ENCODE results near the gene AXL.

AXL gene

DNA sequence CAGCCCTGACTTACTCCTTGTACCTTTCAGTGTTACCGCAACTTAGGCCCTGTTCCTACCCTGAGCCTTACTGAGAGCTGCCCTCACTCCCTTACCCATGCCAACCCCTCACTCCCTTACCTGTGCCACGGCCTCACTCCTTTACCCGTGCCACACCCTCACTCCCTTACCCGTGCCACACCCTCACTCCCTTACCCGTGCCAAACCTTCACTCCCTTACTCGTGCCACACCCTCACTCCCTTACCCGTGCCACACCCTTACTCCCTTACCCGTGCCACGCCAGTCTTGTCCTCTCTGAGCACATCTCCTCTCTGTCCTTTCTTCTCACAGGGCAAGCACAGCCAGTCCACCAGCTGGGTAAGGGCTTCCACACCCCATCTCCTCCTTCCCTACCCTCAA, 20.3 kb downstream of the AXL start:
- H3K36me3 ChIP-seq (ENCODE audit: insufficient read depth, low read length): no peaks in the 10 kb centered on the region
- H3K27ac ChIP-seq: no peak overlapping the region
- H3K9ac ChIP-seq (ENCODE audit: insufficient read length): no peak overlapping the region
- no peaks in the 10 kb centered on the region for H3K9me3 ChIP-seq (ENCODE audit: low read depth, low read length)
- TF ChIP-seq FOXP2 (optimal IDR thresholded peaks at IDR 0.05; ENCODE audit: control extremely low read depth, extremely low read length, insufficient read depth) (no peak), POLR2AphosphoS5 (IDR thresholded peaks at IDR 0.05; ENCODE audit: borderline replicate concordance, low read depth, low read length) (no peak), EZH2 (IDR thresholded peaks at IDR 0.05) (no peak)
- H3K4me3 ChIP-seq: no peak overlapping the region
- DNase-seq (ENCODE audit: low read depth, low spot score): no peak

DNA sequence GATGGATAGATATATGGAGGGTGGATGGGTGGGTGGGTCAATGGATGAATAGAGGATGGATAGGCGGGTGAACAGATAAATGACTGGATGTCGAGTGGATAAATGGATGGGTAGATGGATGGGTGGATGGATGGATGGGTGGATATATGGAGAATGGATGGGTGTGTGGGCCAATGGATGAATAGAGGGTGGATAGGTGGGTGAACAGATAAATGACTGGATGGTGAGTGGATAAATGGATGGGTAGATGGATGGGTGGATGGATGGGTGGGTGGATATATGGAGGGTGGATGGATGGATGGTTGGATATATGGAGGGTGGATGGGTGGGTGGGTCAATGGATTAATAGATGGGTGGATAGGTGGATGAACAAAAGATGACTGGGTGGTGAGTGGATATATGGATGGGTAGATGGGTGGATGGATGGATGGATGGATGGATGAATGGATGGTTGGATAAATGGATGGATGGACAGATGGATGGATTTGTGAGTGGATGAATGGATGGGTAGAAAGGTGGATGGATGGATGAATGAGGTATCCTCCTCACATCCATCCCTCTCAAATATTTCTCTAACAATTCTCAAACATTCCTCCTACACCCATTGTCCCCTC, 21.0 kb downstream of the AXL start:
- TF ChIP-seq EZH2 (IDR thresholded peaks at IDR 0.05) (no peak), FOXP2 (optimal IDR thresholded peaks at IDR 0.05; ENCODE audit: control extremely low read depth, extremely low read length, insufficient read depth) (no peak), POLR2AphosphoS5 (IDR thresholded peaks at IDR 0.05; ENCODE audit: borderline replicate concordance, low read depth, low read length) (no peak)
- H3K9ac ChIP-seq (ENCODE audit: insufficient read length): no peak overlapping the region
- H3K9me3 ChIP-seq (ENCODE audit: low read depth, low read length): no peaks in the 10 kb centered on the region
- H3K27ac ChIP-seq: no peak overlapping the region
- DNase-seq (ENCODE audit: low read depth, low spot score): no peak
- H3K36me3 ChIP-seq (ENCODE audit: insufficient read depth, low read length): no peaks in the 10 kb centered on the region
- H3K4me3 ChIP-seq: no peak overlapping the region

DNA sequence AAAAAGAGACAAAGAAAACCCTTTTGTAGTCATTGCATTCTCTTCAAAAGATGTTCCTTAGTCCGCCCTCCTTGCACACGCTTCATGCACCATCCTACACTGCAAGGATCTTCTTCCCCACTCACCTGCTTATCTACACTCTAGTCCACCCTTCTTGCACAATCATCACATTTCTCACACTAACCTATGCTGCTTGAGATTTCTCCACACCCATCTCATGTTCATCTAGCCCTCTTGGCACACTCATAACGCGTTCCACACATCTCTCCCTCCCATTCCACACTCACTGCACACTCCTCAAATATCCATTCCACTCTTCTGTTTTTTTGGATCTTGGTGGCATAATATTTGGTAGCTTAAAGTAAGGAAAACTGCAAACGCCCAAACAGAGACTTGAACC, 22.8 kb downstream of the AXL start:
- H3K9ac ChIP-seq (ENCODE audit: insufficient read length): no peak overlapping the region
- H3K36me3 ChIP-seq (ENCODE audit: insufficient read depth, low read length): no peaks in the 10 kb centered on the region
- no peaks in the 10 kb centered on the region for H3K9me3 ChIP-seq (ENCODE audit: low read depth, low read length)
- H3K27ac ChIP-seq: no peak overlapping the region
- no peak overlapping the region for H3K4me3 ChIP-seq
- DNase-seq (ENCODE audit: low read depth, low spot score): no peak
- TF ChIP-seq FOXP2 (optimal IDR thresholded peaks at IDR 0.05; ENCODE audit: control extremely low read depth, extremely low read length, insufficient read depth) (no peak), POLR2AphosphoS5 (IDR thresholded peaks at IDR 0.05; ENCODE audit: borderline replicate concordance, low read depth, low read length) (no peak), EZH2 (IDR thresholded peaks at IDR 0.05) (no peak)

DNA sequence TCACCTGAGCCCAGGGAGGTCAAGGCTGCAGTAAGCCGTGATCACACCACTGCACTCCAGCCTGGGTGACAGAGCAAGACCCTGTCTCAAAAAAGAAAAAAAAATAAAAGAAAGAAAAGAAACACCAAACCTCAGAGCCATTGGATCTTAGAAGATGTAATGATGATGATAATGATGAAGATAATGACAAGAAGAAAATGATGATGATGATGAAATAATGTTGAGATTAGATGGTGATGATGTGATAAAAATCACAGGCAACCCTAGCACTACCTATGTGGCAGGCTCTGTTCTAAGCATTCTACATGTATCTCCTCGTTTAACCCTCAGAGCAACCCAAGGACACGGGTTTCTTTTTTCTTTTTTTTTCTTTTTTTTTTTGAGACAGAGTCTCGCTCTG, 25.1 kb downstream of the AXL start:
- Histone ChIP-seq H3K27ac (no peak overlapping the region), H3K9me3 (ENCODE audit: low read depth, low read length) (no peaks in the 10 kb centered on the region), H3K9ac (ENCODE audit: insufficient read length) (no peak overlapping the region), H3K36me3 (ENCODE audit: insufficient read depth, low read length) (no peaks in the 10 kb centered on the region), H3K4me3 (no peak overlapping the region)
- DNase-seq (ENCODE audit: low read depth, low spot score): no peak
- TF ChIP-seq EZH2 (IDR thresholded peaks at IDR 0.05) (no peak), FOXP2 (optimal IDR thresholded peaks at IDR 0.05; ENCODE audit: control extremely low read depth, extremely low read length, insufficient read depth) (no peak), POLR2AphosphoS5 (IDR thresholded peaks at IDR 0.05; ENCODE audit: borderline replicate concordance, low read depth, low read length) (no peak)

- Histone ChIP-seq H3K9me3 (ENCODE audit: low read depth, low read length) (no peaks in the 10 kb centered on the region), H3K36me3 (ENCODE audit: insufficient read depth, low read length) (no peaks in the 10 kb centered on the region), H3K9ac (ENCODE audit: insufficient read length) (no peak overlapping the region), H3K4me3 (no peak overlapping the region), H3K27ac (no peak overlapping the region)
- DNase-seq (ENCODE audit: low read depth, low spot score): no peak
- TF ChIP-seq POLR2AphosphoS5 (IDR thresholded peaks at IDR 0.05; ENCODE audit: borderline replicate concordance, low read depth, low read length) (no peak), EZH2 (IDR thresholded peaks at IDR 0.05) (no peak), FOXP2 (optimal IDR thresholded peaks at IDR 0.05; ENCODE audit: control extremely low read depth, extremely low read length, insufficient read depth) (no peak)
Measured at GRCh38 chr19:41245843-41246242, 26.8 kb downstream of the AXL start.

DNA sequence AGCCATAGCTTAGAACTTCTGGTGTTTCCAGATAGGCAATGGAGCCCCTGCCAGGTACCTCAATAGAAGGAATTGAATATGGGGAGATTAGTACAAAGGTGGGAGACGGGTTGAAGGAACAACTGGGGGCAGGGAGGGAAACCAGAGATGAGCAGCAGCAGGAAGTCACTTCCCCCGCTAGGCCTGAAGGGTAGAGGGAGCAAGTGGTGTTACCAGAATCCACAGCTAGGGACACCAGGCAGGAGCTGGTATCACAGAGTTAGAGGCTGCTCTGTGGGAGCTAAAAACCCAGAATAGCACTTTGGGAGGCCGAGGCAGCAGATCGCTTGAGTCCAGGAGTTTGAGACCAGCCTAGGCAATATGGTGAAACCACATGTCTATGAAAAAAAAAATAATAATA, 29.9 kb downstream of the AXL start:
- no peak overlapping the region for H3K27ac ChIP-seq
- no peak overlapping the region for H3K9ac ChIP-seq (ENCODE audit: insufficient read length)
- TF ChIP-seq EZH2 (IDR thresholded peaks at IDR 0.05): no peak
- TF ChIP-seq FOXP2 (optimal IDR thresholded peaks at IDR 0.05; ENCODE audit: control extremely low read depth, extremely low read length, insufficient read depth): no peak
- TF ChIP-seq POLR2AphosphoS5 (IDR thresholded peaks at IDR 0.05; ENCODE audit: borderline replicate concordance, low read depth, low read length): no peak
- no peak for DNase-seq (ENCODE audit: low read depth, low spot score)
- no peaks in the 10 kb centered on the region for H3K9me3 ChIP-seq (ENCODE audit: low read depth, low read length)
- no peak overlapping the region for H3K4me3 ChIP-seq
- no peaks in the 10 kb centered on the region for H3K36me3 ChIP-seq (ENCODE audit: insufficient read depth, low read length)

- Histone ChIP-seq H3K9me3 (ENCODE audit: low read depth, low read length) (no peaks in the 10 kb centered on the region), H3K4me3 (no peak overlapping the region), H3K9ac (ENCODE audit: insufficient read length) (no peak overlapping the region), H3K36me3 (ENCODE audit: insufficient read depth, low read length) (no peaks in the 10 kb centered on the region), H3K27ac (no peak overlapping the region)
- DNase-seq (ENCODE audit: low read depth, low spot score): no peak
- TF ChIP-seq EZH2 (IDR thresholded peaks at IDR 0.05): no peak
- TF ChIP-seq POLR2AphosphoS5 (IDR thresholded peaks at IDR 0.05; ENCODE audit: borderline replicate concordance, low read depth, low read length): no peak
- no peak for TF ChIP-seq FOXP2 (optimal IDR thresholded peaks at IDR 0.05; ENCODE audit: control extremely low read depth, extremely low read length, insufficient read depth)
Measured at GRCh38 chr19:41249707-41250423, 30.8 kb downstream of the AXL start.

GRCh38 chr19:41253660-41254059, 34.6 kb downstream of the AXL start:
- H3K36me3 ChIP-seq (ENCODE audit: insufficient read depth, low read length): no peaks in the 10 kb centered on the region

More at GRCh38 chr19:41253660-41254059, 34.6 kb downstream of the AXL start:
- no peaks in the 10 kb centered on the region for H3K9me3 ChIP-seq (ENCODE audit: low read depth, low read length)
- TF ChIP-seq EZH2 (IDR thresholded peaks at IDR 0.05) (no peak), FOXP2 (optimal IDR thresholded peaks at IDR 0.05; ENCODE audit: control extremely low read depth, extremely low read length, insufficient read depth) (no peak), POLR2AphosphoS5 (IDR thresholded peaks at IDR 0.05; ENCODE audit: borderline replicate concordance, low read depth, low read length) (no peak)
- no peak overlapping the region for H3K9ac ChIP-seq (ENCODE audit: insufficient read length)
- no peak overlapping the region for H3K4me3 ChIP-seq
- DNase-seq (ENCODE audit: low read depth, low spot score): no peak
- no peak overlapping the region for H3K27ac ChIP-seq
